Measurements from ENCODE around the gene PLXNC1. TPM values are rescaled to one million over a fixed set of nuclear protein-coding genes. Genes with fewer than 3 reads are reported as not detected.

Gene PLXNC1
- total RNA-seq, 1 experiment from 2014 or later, result 0.30 TPM

DNA sequence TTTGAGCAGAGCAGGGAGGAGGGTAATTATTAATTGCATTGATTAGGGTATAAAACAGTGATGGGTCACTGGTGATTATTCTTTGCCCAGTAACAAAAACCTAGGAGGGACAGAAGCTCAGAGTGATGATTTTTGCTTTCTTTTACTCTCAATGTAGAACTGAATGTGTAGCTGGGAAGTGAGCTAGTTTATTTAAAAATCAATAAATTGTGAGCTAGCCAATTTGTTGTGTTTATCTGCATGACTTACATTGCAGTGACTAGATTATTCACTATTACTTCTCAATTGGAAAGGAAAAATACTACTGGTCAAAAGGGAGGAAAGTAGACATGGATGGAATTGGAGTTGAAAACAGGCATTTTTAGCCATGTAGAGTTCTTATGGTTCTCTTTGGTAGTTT lies 107.1 kb downstream of the PLXNC1 start:
- TF ChIP-seq EZH2 (IDR thresholded peaks at IDR 0.05; ENCODE audit: borderline replicate concordance, low read depth, low read length, poor library complexity, severe bottlenecking), result no peak
- TF ChIP-seq, protein P1, sequence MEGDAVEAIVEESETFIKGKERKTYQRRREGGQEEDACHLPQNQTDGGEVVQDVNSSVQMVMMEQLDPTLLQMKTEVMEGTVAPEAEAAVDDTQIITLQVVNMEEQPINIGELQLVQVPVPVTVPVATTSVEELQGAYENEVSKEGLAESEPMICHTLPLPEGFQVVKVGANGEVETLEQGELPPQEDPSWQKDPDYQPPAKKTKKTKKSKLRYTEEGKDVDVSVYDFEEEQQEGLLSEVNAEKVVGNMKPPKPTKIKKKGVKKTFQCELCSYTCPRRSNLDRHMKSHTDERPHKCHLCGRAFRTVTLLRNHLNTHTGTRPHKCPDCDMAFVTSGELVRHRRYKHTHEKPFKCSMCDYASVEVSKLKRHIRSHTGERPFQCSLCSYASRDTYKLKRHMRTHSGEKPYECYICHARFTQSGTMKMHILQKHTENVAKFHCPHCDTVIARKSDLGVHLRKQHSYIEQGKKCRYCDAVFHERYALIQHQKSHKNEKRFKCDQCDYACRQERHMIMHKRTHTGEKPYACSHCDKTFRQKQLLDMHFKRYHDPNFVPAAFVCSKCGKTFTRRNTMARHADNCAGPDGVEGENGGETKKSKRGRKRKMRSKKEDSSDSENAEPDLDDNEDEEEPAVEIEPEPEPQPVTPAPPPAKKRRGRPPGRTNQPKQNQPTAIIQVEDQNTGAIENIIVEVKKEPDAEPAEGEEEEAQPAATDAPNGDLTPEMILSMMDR (conservative IDR thresholded peaks at IDR 0.05; ENCODE audit: low read depth, low read length), result no peak
- H3K27ac ChIP-seq (ENCODE audit: low read depth, low read length, poor library complexity, severe bottlenecking), result no peak overlapping the region
- POLR2A ChIA-PET (ENCODE audit: low non-redundant PET), result no interaction called here
- no peaks in the 10 kb centered on the region for H3K9me3 ChIP-seq (ENCODE audit: low read depth, low read length, poor library complexity, severe bottlenecking)
- CTCF ChIA-PET, result no interaction called here
- no TSS peak for BruUV-seq (replicated peaks)
- no peaks in the 10 kb centered on the region for H3K36me3 ChIP-seq (ENCODE audit: insufficient read depth, low read length, poor library complexity, severe bottlenecking)
- no peak for DNase-seq (ENCODE audit: low spot score)
- no peak overlapping the region for H3K4me3 ChIP-seq (ENCODE audit: low read depth, low read length, poor library complexity, severe bottlenecking)
- no peaks in the 10 kb centered on the region for H3K27me3 ChIP-seq (replicated peaks; ENCODE audit: insufficient read depth, low read depth, low read length, poor library complexity)
- no peaks in the 10 kb centered on the region for H3K4me1 ChIP-seq (ENCODE audit: insufficient read depth, low read length, poor library complexity, severe bottlenecking)
- intact Hi-C loops (cut with micrococcal nuclease; ENCODE audit: unreplicated experiment), result no loop called here

DNA sequence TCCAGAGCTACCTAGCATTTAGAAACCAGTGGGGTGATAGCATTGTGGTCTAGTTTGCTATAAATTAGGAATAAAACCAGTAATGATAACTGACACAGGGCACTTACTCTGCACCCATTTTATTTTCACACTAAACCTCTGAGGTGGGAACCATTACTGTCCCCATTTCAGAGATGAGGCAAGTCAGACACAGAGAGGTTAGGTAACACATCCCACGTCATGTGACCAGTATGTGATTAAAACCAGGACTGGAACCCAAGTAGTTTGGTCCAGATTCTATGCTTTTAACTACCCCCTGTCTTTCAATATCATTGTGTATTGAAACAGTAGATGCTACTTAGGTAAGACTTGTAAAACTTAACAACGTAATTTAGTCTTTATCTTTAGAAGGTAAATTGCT lies 110.2 kb downstream of the PLXNC1 start:
- POLR2A ChIA-PET (ENCODE audit: low non-redundant PET), result no interaction called here
- no peaks in the 10 kb centered on the region for H3K36me3 ChIP-seq (ENCODE audit: insufficient read depth, low read length, poor library complexity, severe bottlenecking)
- H3K4me1 ChIP-seq (ENCODE audit: insufficient read depth, low read length, poor library complexity, severe bottlenecking), result peaks cover 27% of the 10 kb centered on the region
- H3K4me3 ChIP-seq (ENCODE audit: low read depth, low read length, poor library complexity, severe bottlenecking), result no peak overlapping the region
- no peak overlapping the region for H3K27ac ChIP-seq (ENCODE audit: low read depth, low read length, poor library complexity, severe bottlenecking)
- BruUV-seq (replicated peaks), result no TSS peak
- H3K27me3 ChIP-seq (replicated peaks; ENCODE audit: insufficient read depth, low read depth, low read length, poor library complexity), result no peaks in the 10 kb centered on the region
- no peaks in the 10 kb centered on the region for H3K9me3 ChIP-seq (ENCODE audit: low read depth, low read length, poor library complexity, severe bottlenecking)
- no peak for DNase-seq (ENCODE audit: low spot score)
- CTCF ChIA-PET, result no interaction called here
- intact Hi-C loops (cut with micrococcal nuclease; ENCODE audit: unreplicated experiment), result no loop called here
- TF ChIP-seq, protein P1 (conservative IDR thresholded peaks at IDR 0.05; ENCODE audit: low read depth, low read length), result no peak
- TF ChIP-seq EZH2 (IDR thresholded peaks at IDR 0.05; ENCODE audit: borderline replicate concordance, low read depth, low read length, poor library complexity, severe bottlenecking), result no peak

DNA sequence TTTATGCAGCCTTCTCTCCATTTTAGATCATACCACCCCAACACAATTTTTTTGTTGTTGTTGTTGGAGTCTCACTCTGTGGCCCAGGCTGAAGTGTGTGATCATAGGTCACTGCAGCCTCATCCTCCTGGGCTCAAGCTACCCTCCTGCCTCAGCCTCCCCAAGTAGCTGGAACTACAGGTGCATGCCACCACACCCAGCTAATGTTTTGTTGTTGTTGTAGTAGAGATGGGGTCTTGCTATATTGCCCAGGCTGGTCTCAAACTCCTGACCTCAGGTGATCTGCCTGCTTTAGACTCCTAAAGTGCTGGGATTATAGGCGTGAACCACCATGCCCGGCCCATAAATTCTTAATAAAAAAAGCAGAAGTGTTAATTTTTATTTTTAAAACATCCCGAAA lies 111.6 kb downstream of the PLXNC1 start:
- POLR2A ChIA-PET (ENCODE audit: low non-redundant PET), result no interaction called here
- BruUV-seq (replicated peaks), result no TSS peak
- intact Hi-C loops (cut with micrococcal nuclease; ENCODE audit: unreplicated experiment), result loop anchor here (10.0 kb wide), 1 partner anchor 265 kb away; no protein-coding TSS in a partner anchor
- CTCF ChIA-PET, result no interaction called here
- H3K36me3 ChIP-seq (ENCODE audit: insufficient read depth, low read length, poor library complexity, severe bottlenecking), result no peaks in the 10 kb centered on the region
- H3K27me3 ChIP-seq (replicated peaks; ENCODE audit: insufficient read depth, low read depth, low read length, poor library complexity), result no peaks in the 10 kb centered on the region
- TF ChIP-seq, protein P1 (conservative IDR thresholded peaks at IDR 0.05; ENCODE audit: low read depth, low read length), result no peak
- TF ChIP-seq EZH2 (IDR thresholded peaks at IDR 0.05; ENCODE audit: borderline replicate concordance, low read depth, low read length, poor library complexity, severe bottlenecking), result no peak
- H3K4me1 ChIP-seq (ENCODE audit: insufficient read depth, low read length, poor library complexity, severe bottlenecking), result peaks cover 40% of the 10 kb centered on the region
- no peak for DNase-seq (ENCODE audit: low spot score)
- no peak overlapping the region for H3K4me3 ChIP-seq (ENCODE audit: low read depth, low read length, poor library complexity, severe bottlenecking)
- H3K27ac ChIP-seq (ENCODE audit: low read depth, low read length, poor library complexity, severe bottlenecking), result no peak overlapping the region
- no peaks in the 10 kb centered on the region for H3K9me3 ChIP-seq (ENCODE audit: low read depth, low read length, poor library complexity, severe bottlenecking)
